ENCODE data around the gene TMEM151B. TPM values are rescaled to one million over a fixed set of nuclear protein-coding genes. Genes with fewer than 3 reads are reported as not detected.

Gene TMEM151B
- total and polyA plus RNA-seq, 2 of the 13 experiments (the other 11 are each of a cell fraction or from before 2014, with no cell fraction given), result not detected

GRCh38 chr6:44332585-44332984 is 62.3 kb downstream of the TMEM151B start:
- peaks cover 0 to 68% of the 10 kb centered on the region in 2 experiments; a peak in 4 of 5 replicates for H3K27me3 ChIP-seq (ENCODE audit: control insufficient read depth in 1 of 2, insufficient read depth in 2 of 2, low read length in 2 of 2)

GRCh38 chr6:44333273-44333919 is 63.1 kb downstream of the TMEM151B start:
- Histone ChIP-seq H3K79me2 (ENCODE audit: insufficient read depth, low read length) (no peaks in the 10 kb centered on the region), H3K4me1 (ENCODE audit: insufficient read depth, low read length) (no peaks in the 10 kb centered on the region), H3K27me3 (ENCODE audit: control insufficient read depth in 1 of 2, insufficient read depth in 2 of 2, low read length in 2 of 2) (peaks cover 0 to 63% of the 10 kb centered on the region in 2 experiments; a peak in 4 of 5 replicates), H3K36me3 (replicated peaks in 1 of 2; ENCODE audit: control insufficient read depth in 1 of 2, insufficient read depth in 2 of 2, low read length in 2 of 2) (no peaks in the 10 kb centered on the region), H3K9ac (ENCODE audit: insufficient read depth, low read depth, low read length) (no peak overlapping the region), H3K4me3 (replicated peaks in 1 of 3; ENCODE audit: insufficient read depth in 1 of 3, low read depth in 2 of 3, low read length in 3 of 3) (no peak overlapping the region), H4K20me1 (ENCODE audit: insufficient read depth, low read length) (no peaks in the 10 kb centered on the region), H3K4me2 (ENCODE audit: low read depth, low read length) (no peak overlapping the region), H3K9me3 (ENCODE audit: low read length) (no peaks in the 10 kb centered on the region), H2AFZ (ENCODE audit: low read length) (no peak overlapping the region), H3K27ac (ENCODE audit: extremely low read length, insufficient read depth, low read length) (no peak overlapping the region)
- DNase-seq (ENCODE audit: low spot score), result no peak
- no TSS peak for BruUV-seq (replicated peaks)
- FAIRE-seq, result no peak
- TF ChIP-seq MNT (IDR thresholded peaks at IDR 0.05) (peak; percentile 99), USF2 (IDR thresholded peaks at IDR 0.05; ENCODE audit: low read depth, low read length) (peak; percentile 66), USF2 (CRISPR knock-in tag; IDR thresholded peaks at IDR 0.05; ENCODE audit: borderline replicate concordance) (no peak), BCL3 (CRISPR knock-in tag; IDR thresholded peaks at IDR 0.05) (no peak)
- ChIA-PET CTCF (ENCODE audit: low intra/inter-chr PET ratio, low total read pairs) (no interaction called here), POLR2A (interaction anchor here (0.8 kb wide), 1 partner anchor 54 kb away, joined by 3 read pairs; the partner anchor contains the start of gene CDC5L)
- intact Hi-C loops (cut with micrococcal nuclease; ENCODE audit: unreplicated experiment) (loop anchor here (10.0 kb wide), 1 partner anchor 239 kb away; no protein-coding TSS in a partner anchor), in situ Hi-C loops (cut with HindIII; ENCODE audit: extremely low pct_ligation_motif_present, low pct_unique_long_range_greater_than_20kb) (no loop called here)
- 25% methylated on average over 11 of the region's 11 CpGs for WGBS (ENCODE audit: low lambda C conversion rate)
- ATAC-seq, result no peak

More at GRCh38 chr6:44332585-44332984, 62.3 kb downstream of the TMEM151B start:
- intact Hi-C loops (cut with micrococcal nuclease; ENCODE audit: unreplicated experiment) (loop anchor here (10.0 kb wide), 1 partner anchor 238 kb away; no protein-coding TSS in a partner anchor), in situ Hi-C loops (cut with HindIII; ENCODE audit: extremely low pct_ligation_motif_present, low pct_unique_long_range_greater_than_20kb) (no loop called here)
- no peak overlapping the region for H3K4me2 ChIP-seq (ENCODE audit: low read depth, low read length)
- DNase-seq (ENCODE audit: low spot score) (no peak), ATAC-seq (no peak), FAIRE-seq (no peak)
- H2AFZ ChIP-seq (ENCODE audit: low read length), result no peak overlapping the region
- no peaks in the 10 kb centered on the region for H3K9me3 ChIP-seq (ENCODE audit: low read length)
- no peaks in the 10 kb centered on the region for H3K79me2 ChIP-seq (ENCODE audit: insufficient read depth, low read length)
- no peaks in the 10 kb centered on the region for H3K36me3 ChIP-seq (replicated peaks in 1 of 2; ENCODE audit: control insufficient read depth in 1 of 2, insufficient read depth in 2 of 2, low read length in 2 of 2)
- H4K20me1 ChIP-seq (ENCODE audit: insufficient read depth, low read length), result no peaks in the 10 kb centered on the region
- no peak overlapping the region for H3K27ac ChIP-seq (ENCODE audit: extremely low read length, insufficient read depth, low read length)
- TF ChIP-seq CREB1 (IDR thresholded peaks at IDR 0.05), result peak; percentile 56; the same call in 1 of the 2 replicates
- no peak for TF ChIP-seq CREB1 (CRISPR knock-in tag; IDR thresholded peaks at IDR 0.05)
- TF ChIP-seq HDAC6 (IDR thresholded peaks at IDR 0.05; ENCODE audit: low read depth, low read length), result no peak
- WGBS (ENCODE audit: low lambda C conversion rate), result 12% methylated on average over 7 of the region's 7 CpGs
- no peak overlapping the region for H3K9ac ChIP-seq (ENCODE audit: insufficient read depth, low read depth, low read length)
- H3K4me1 ChIP-seq (ENCODE audit: insufficient read depth, low read length), result no peaks in the 10 kb centered on the region
- CTCF ChIA-PET (ENCODE audit: low intra/inter-chr PET ratio, low total read pairs), result no interaction called here
- POLR2A ChIA-PET, result no interaction called here
- H3K4me3 ChIP-seq (replicated peaks in 1 of 3; ENCODE audit: insufficient read depth in 1 of 3, low read depth in 2 of 3, low read length in 3 of 3), result no peak overlapping the region
- no TSS peak for BruUV-seq (replicated peaks)

Measured in HepG2 (cell line).